ENCODE measurements around the gene LARP1B.
"Not testable (repeated sequence)": the region's sequence is repeated elsewhere in the genome, so short reads cannot be mapped to it uniquely, and the experiment has no call there.

The LARP1B gene

DNA sequence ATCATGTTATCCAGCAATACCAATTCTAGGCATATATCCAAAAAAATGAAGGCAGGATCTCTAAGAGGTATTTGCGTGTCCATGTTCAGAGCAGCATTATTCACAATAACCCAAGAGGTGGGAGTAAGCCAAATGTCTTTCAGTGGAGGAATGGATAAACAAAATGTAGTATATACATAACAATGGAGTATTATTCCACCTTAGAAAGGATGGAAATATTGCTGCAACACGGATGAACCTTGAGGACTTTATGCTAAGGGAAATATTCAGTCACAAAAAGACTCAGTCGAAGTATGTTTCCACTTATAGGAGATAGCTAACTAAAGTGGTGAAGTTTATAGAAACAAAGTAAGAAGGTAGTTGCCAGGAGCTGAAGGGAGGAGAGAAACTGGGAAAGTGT is 74.3 kb downstream of the LARP1B start:
- DNase-seq (ENCODE audit: low spot score): no peak

- no peak for DNase-seq (ENCODE audit: low spot score)
These were observed 80.8 kb downstream of the LARP1B start for GRCh38 chr4:128141866-128142265.

DNA sequence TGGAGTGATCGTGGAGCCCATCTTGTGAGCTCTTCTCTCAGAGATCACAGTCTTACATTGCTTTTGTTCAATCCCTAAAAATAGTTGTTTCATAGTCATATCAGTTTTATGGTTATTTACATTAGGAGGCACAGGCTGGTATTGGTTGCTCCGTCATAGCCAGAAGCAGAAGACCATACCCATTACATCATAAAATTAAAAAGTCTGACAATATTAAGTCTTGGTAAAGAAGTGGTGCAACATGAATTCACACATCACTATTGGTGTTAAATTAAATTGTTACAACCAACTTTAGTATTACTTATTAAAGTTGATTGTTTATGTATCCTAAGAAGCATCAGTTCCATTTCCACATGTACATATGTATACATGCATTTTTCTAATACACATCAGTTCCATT is 84.6 kb downstream of the LARP1B start:
- DNase-seq (ENCODE audit: low spot score): no peak

GRCh38 chr4:128153800-128154199 is 92.7 kb downstream of the LARP1B start:
- DNase-seq (ENCODE audit: low spot score): no peak

DNA sequence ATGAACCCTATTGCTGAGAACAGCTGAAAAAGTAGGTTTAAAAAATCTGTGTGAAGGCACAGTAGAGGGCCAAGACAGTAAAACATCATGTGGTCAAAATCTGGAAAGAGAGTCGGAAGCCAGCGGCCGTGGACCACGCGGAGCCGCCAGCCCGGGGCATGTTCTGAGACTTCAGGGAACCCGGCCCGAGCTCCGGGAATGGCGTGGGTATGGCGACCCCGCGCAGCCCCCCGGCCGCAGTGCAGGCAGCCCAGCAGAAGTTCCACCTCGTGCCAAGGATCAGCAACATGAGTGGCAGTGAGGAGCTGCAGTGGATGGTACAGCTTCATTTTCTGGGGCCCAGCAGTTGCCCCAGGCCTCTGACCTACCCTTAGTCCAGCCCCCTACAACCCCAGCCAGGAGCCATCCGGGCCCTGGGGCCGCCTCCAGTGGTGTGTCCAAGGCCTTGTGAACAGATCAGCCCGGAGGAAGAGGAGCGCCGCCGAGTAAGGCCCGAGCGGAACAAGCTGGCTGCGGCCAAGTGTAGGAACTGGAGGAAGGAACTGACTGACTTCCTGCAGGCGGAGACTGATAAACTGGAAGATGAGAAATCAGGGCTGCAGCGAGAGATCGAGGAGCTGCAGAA is 94.2 kb downstream of the LARP1B start:
- no peak for DNase-seq (ENCODE audit: low spot score)

GRCh38 chr4:128155874-128156456 is 94.9 kb downstream of the LARP1B start:
- DNase-seq (ENCODE audit: low spot score): no peak

- DNase-seq (ENCODE audit: low spot score): not testable (repeated sequence)
These were observed 95.4 kb downstream of the LARP1B start for GRCh38 chr4:128156472-128156871.

- DNase-seq (ENCODE audit: low spot score): no peak
These were observed 97.8 kb downstream of the LARP1B start for GRCh38 chr4:128158894-128159293.

DNA sequence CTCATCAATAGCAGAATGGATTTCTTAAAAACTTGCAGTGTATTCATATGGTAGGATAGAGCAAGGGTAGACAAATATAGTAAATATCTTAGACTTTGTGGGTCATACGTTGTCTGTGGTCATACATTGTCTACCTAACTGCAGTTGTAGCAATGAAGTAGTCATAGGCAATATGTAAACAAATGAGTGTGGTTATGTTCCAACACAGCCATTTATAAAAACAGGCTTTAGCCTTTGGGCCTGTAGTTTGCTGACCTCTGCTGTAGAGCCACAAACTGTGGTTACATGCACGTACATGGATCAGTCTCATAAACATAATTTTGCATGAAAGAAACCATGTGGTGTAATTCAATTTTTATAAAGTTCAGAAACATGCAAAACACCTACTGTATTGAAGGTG is 98.9 kb downstream of the LARP1B start:
- DNase-seq (ENCODE audit: low spot score): peak; percentile 11

DNA sequence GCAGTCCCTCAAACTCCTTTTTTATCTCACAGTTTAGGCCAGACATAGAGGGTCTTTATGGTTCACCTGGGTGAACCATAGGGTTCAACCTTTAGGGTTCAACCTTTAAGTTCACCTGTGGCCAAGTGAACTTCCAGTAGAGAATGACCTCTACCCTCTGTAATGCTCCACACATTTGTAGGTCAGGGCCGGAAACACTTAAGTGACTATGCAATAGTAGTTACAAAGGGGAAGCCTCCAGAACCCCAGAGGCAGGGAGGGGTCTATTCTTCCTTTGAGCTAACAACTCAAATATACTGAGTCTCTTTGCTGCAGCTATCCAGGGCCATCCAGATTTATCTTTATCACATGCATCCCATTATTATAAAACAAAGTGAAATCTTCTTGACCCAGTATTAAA is 100.0 kb downstream of the LARP1B start:
- no peak for DNase-seq (ENCODE audit: low spot score)

GRCh38 chr4:128162434-128162833 is 101.3 kb downstream of the LARP1B start:
- DNase-seq (ENCODE audit: low spot score): no peak

DNA sequence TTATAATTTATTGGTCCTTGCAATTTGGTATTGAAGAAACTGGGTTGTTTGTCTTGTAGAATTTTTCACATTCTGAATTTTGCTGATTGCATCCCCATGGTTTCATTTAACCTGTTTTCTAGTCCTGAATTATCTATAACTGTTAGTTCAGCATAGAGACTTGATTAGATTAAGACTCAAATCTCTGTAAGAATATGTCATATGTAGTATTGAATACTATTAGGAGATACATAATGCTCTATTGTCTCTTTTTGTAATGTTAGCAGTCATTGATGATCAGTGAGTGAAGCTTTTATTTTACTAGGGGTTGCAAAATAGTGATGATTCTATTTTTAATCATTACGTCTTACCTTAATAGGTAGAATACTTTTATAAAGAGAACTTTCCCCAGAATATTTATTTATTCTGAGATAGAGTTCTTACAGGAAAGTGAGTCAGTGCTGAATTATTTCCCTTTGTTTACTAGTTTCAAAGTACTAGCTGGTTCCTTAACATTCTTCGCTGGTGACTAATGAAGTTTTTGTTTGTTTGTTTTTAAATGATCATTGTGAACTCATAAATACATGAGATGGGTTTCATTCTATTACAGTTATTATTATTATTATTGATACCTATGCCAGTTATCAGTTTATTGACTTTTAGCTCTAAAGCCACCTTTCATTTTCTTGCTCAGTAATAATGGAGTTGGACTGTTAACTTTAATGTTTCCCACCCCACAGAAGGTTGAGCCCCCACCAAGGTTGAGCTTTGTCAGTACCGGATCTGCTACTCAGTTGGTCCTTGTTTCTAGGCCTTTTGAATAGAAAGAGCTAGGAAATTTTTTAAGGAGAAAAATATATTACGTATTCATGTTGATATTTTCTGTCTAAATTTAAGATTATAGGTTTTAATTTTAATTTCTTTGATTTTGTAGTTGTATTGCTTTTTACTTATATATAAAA is 102.3 kb downstream of the LARP1B start:
- peak; percentile 56 for DNase-seq (ENCODE audit: low spot score)

GRCh38 chr4:128166982-128167381 is 105.9 kb downstream of the LARP1B start:
- no peak for DNase-seq (ENCODE audit: low spot score)

DNA sequence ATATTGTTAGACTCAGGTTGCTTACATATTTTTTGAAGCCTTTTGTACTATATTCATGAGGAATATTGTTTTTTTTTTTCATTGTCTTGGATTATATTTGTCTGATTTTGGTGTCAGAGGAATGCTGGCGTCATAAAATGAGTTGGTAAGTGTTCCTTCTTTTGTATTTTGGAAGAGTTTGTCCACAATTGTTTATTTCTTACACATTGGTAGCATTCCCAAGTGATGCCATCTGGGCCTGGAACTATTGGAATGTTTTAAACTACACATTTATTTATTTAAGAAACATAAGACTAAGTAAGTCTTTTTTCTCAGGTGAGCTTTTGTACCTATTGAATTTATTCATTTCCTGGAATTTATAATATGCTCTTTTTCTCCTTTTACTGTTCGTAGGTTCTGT is 107.6 kb downstream of the LARP1B start:
- DNase-seq (ENCODE audit: low spot score): no peak

GRCh38 chr4:128169245-128169644 is 108.1 kb downstream of the LARP1B start:
- DNase-seq (ENCODE audit: low spot score): no peak

- DNase-seq (ENCODE audit: low spot score): no peak
These were observed 115.5 kb downstream of the LARP1B start for GRCh38 chr4:128176643-128177042.

DNA sequence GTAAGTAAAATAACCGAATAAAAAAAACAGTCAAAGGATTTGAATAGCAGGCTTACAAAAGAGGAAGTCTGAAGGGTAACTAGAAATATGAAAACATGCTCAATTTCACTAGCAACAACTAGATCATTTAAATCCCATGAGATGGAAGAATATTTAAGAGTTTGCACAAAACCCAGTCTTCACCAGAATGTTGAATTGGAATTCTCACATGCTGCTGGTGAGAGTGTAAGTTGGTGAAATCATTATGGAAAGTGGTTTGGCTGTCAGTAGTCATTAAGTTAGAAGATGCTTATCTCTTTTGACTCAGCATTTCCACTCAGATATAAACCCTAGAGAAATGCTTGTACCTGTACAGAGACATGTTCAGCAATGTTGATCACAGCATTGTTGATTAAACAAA is 116.4 kb downstream of the LARP1B start:
- DNase-seq (ENCODE audit: low spot score): no peak

- DNase-seq (ENCODE audit: low spot score): no peak
These were observed 125.5 kb downstream of the LARP1B start for GRCh38 chr4:128186623-128187022.

DNA sequence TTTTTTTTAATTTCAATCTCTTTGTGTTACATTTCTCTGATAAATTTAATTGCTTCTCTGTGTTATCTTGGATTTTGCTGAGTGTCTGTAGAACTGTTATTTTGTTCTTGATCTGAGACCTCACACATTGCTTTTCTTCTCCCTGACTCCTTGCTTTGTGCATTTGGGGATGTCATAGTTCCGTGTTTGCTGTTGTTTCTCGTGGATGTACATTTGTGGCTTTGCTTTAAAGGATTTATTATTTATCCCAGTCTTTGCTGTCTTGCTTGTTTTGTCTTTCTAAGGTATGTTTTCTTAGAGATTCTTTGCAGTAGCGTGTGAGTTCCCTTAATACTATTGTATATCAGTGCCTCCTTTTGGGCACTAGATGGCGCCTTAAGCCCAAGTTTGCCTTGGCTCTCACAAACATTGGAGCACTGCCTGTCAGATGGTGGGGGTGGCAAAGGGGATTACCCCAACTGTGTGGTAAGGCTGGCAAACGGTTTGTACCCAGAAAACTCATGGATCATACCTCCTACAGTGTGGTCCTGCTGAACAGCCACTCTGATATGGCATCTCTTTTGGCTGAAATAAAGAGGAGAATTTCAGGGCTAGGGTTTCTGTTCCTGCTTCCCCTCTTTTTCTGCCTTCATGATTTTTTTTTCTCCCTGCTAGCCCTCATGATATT is 130.1 kb downstream of the LARP1B start:
- DNase-seq (ENCODE audit: low spot score): peak; percentile 77

DNA sequence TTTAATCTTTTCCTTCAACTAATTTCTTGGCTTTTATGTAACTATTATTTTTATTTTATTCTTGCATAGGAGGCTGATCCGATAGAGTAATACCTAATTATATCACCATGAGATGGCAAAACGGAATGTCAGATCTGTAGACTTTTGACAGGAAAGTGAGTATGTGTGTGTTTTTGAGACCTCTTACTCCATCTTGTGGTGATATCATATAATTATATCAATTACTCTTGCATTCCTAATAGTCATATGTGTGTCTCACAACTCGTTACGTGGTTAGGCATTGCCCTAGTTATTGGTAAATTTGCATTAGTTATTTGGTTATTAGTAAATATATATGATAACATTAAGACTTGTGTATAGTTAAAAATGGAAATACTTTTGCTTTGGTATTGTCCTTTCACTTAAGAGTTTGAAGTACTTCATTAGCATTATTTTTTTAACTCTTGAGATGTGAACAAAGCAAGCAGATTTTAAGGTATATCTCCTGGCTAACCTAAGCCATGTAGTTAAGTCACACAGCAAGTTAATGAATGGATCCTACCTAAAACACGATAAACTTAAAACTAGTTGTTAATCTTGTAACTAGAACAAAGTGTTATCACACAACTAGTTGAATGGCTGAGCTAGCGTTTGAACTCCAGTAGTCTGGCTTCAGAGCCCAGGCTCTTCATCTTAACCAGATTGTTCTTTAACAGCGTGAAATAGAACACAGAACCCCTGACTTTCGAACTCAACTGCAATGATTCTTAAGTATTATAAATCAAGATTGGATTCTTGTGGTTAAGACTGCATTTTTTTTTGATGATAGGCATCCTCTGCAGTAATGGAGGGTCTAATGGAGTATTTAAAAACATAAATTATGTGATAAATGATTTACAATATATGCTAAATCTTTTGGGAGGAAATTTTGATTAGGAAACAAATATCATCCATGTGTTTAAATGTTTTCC is 159.4 kb downstream of the LARP1B start:
- DNase-seq (ENCODE audit: low spot score): peak; percentile 91

- DNase-seq (ENCODE audit: low spot score): no peak
These were observed 160.5 kb downstream of the LARP1B start for GRCh38 chr4:128221586-128221985.
